ENCODE data around the gene ALDH3B2.
A peak's percentile ranks its signal among the peaks of the same experiment; 100 is the strongest.
"Not testable (repeated sequence)": the region's sequence is repeated elsewhere in the genome, so short reads cannot be mapped to it uniquely, and the experiment has no call there.

ALDH3B2 gene

GRCh38 chr11:67660752-67661151 is 13.7 kb downstream of the ALDH3B2 start:
- DNase-seq = not testable (repeated sequence)

GRCh38 chr11:67659651-67660165 is 14.7 kb downstream of the ALDH3B2 start:
- DNase-seq = not testable (repeated sequence)

- no peak for DNase-seq
These were observed 17.1 kb downstream of the ALDH3B2 start for GRCh38 chr11:67657300-67657699.

- no peak for DNase-seq
These were observed 18.0 kb downstream of the ALDH3B2 start for GRCh38 chr11:67656278-67656922.

- DNase-seq = no peak
These were observed 20.2 kb downstream of the ALDH3B2 start for GRCh38 chr11:67654225-67654624.

GRCh38 chr11:67652965-67653845 is 21.2 kb downstream of the ALDH3B2 start:
- no peak for DNase-seq

GRCh38 chr11:67651976-67652781 is 22.2 kb downstream of the ALDH3B2 start:
- DNase-seq = peak in 1 of 14 donors; percentile 9

- no peak for DNase-seq
These were observed 24.6 kb downstream of the ALDH3B2 start for GRCh38 chr11:67649634-67650510.

- DNase-seq = peak in 4 of 14 donors; percentile 11 to 54 (median 27)
These were observed 25.4 kb downstream of the ALDH3B2 start for GRCh38 chr11:67648796-67649613.

GRCh38 chr11:67648140-67648795 is 26.2 kb downstream of the ALDH3B2 start:
- DNase-seq = no peak

- DNase-seq = no peak
These were observed 27.0 kb downstream of the ALDH3B2 start for GRCh38 chr11:67647471-67647870.

- DNase-seq = no peak
These were observed 27.7 kb downstream of the ALDH3B2 start for GRCh38 chr11:67646535-67647336.

GRCh38 chr11:67645521-67646461 is 28.6 kb downstream of the ALDH3B2 start:
- no peak for DNase-seq

- no peak for DNase-seq
These were observed 29.7 kb downstream of the ALDH3B2 start for GRCh38 chr11:67644472-67645418.

GRCh38 chr11:67644042-67644441 is 30.4 kb downstream of the ALDH3B2 start:
- no peak for DNase-seq

- no peak for DNase-seq
These were observed 32.0 kb downstream of the ALDH3B2 start for GRCh38 chr11:67642173-67643120.
